HepG2 (cell line): ENCODE measurements around the gene HOXC10. TPM values are rescaled to one million over a fixed set of nuclear protein-coding genes. Genes with fewer than 3 reads are reported as not detected.

Source experiments
- ATAC-seq: fragments of 200-7000 bp; cut with Tn5 transposase; 3 replicates; pipeline ENCODE4 v1.9.1; 2020; ENCODE audit warnings: mild to moderate bottlenecking, moderate library complexity
- BruUV-seq: library from RNA; stranded (reverse); fragments of 400-500 nt; replicated peaks from 2 replicates; lab custom pipeline; 2021; lab: Mats Ljungman, UMichigan
- CTCF ChIA-PET: fragments of 300-600 bp; formaldehyde crosslinking; extraction: SDS; loops from one replicate; lab custom pipeline; 2021; ENCODE audit warnings: low total read pairs, inconsistent platforms, low intra/inter-chr PET ratio; lab: Yijun Ruan, JAX
- POLR2A ChIA-PET: fragments of 350-600 bp; sonication (Branson Sonifier 250); formaldehyde crosslinking; loops from one replicate; lab custom pipeline; 2020; ENCODE audit warnings: antibody characterized with exemption, inconsistent platforms; lab: Yijun Ruan, JAX
- DNase-seq: peaks from one replicate; pipeline ENCODE4 v3.0.0-alpha.2; 2015; ENCODE audit warnings: low spot score
- FAIRE-seq: peaks from 3 replicates; lab custom pipeline; 2011; peaks lifted over from hg19 to GRCh38; lab: Jason Lieb, UNC
- H2AFZ ChIP-seq: one replicate; pipeline ENCODE4 v1.6.1; 2011; ENCODE audit warnings: low read length, inconsistent platforms
- H3K27ac ChIP-seq: fragments of 300-600 bp; 3 replicates; pipeline ENCODE4 v1.8.0; 2011; ENCODE audit warnings: mixed run types, mild to moderate bottlenecking, mixed read lengths, low read length, inconsistent platforms; ENCODE audit not compliant: insufficient read depth; ENCODE audit errors: extremely low read length
- H3K27me3 ChIP-seq, 2 experiments: fragments of 200-600 bp in 1 of 2; 2 replicates in 1 of 2; 3 replicates in 1 of 2; pipeline versions ENCODE4 v1.6.0 to v1.8.0; 2011; ENCODE audit warnings: low read length in 2 of 2, mild to moderate bottlenecking in 2 of 2, moderate library complexity in 2 of 2, inconsistent platforms in 1 of 2; ENCODE audit not compliant: insufficient read depth in 2 of 2, control insufficient read depth in 1 of 2
- H3K36me3 ChIP-seq, 2 experiments: fragments of 200-600 bp in 1 of 2; replicated peaks in 1 of 2; 2 replicates in 1 of 2; 3 replicates in 1 of 2; pipeline versions ENCODE4 v1.5.1 to v1.8.0; 2011; ENCODE audit warnings: low read length in 2 of 2, inconsistent platforms in 1 of 2; ENCODE audit not compliant: insufficient read depth in 2 of 2, control insufficient read depth in 1 of 2
- H3K4me1 ChIP-seq: 2 replicates; pipeline ENCODE4 v1.5.1; 2012; ENCODE audit warnings: low read length, inconsistent platforms; ENCODE audit not compliant: insufficient read depth
- H3K4me2 ChIP-seq: 2 replicates; pipeline ENCODE4 v1.6.0; 2011; ENCODE audit warnings: low read depth, low read length, inconsistent platforms
- H3K4me3 ChIP-seq, 3 experiments: fragments of 200-600 bp in 1 of 3; sonication (generic), shearing (Covaris generic) in 1 of 3; replicated peaks in 1 of 3; 2 replicates each; pipeline ENCODE4 v1.5.1; 2011 to 2016; ENCODE audit warnings: low read length in 3 of 3, inconsistent platforms in 2 of 3, low read depth in 2 of 3, mild to moderate bottlenecking in 2 of 3, control low read depth in 1 of 3, mixed read lengths in 1 of 3; ENCODE audit not compliant: insufficient read depth in 1 of 3
- H3K79me2 ChIP-seq: one replicate; pipeline ENCODE4 v1.6.1; 2011; ENCODE audit warnings: low read length, inconsistent platforms; ENCODE audit not compliant: insufficient read depth
- H3K9ac ChIP-seq: 2 replicates; pipeline ENCODE4 v1.6.0; 2011; ENCODE audit warnings: mild to moderate bottlenecking, low read depth, low read length, inconsistent platforms; ENCODE audit not compliant: insufficient read depth
- H3K9me3 ChIP-seq: 2 replicates; pipeline ENCODE4 v1.5.1; 2012; ENCODE audit warnings: mild to moderate bottlenecking, low read length
- H4K20me1 ChIP-seq: 2 replicates; pipeline ENCODE4 v1.6.0; 2011; ENCODE audit warnings: inconsistent platforms, mild to moderate bottlenecking, low read length, moderate library complexity; ENCODE audit not compliant: insufficient read depth
- RBM22 ChIP-seq: fragments of 200-400 bp; formaldehyde crosslinking; optimal IDR thresholded peaks from 2 replicates; pipeline ENCODE3; 2017; ENCODE audit warnings: mild to moderate bottlenecking, low read length, moderate library complexity
- RERE ChIP-seq: IDR thresholded peaks from 2 replicates; pipeline ENCODE4 v1.6.1; 2016; ENCODE audit warnings: low read depth, missing genetic modification reagents, missing compliant biosample characterization
- ZFP36 ChIP-seq: fragments of 150-350 bp; IDR thresholded peaks from 2 replicates; pipeline ENCODE4 v1.6.1; 2018; ENCODE audit warnings: borderline replicate concordance, low read length, low read depth; ENCODE audit not compliant: partially characterized antibody
- ZNF414 ChIP-seq: sonication (generic); formaldehyde crosslinking; IDR thresholded peaks from 2 replicates; pipeline ENCODE4 v1.5.0; 2020; ENCODE audit warnings: missing genetic modification reagents
- WGBS: methylation state at CpG from one replicate; pipeline ENCODE4 v1.1.6; 2017; ENCODE audit warnings: low lambda C conversion rate; 5-methylcytosine and 5-hydroxymethylcytosine counted together
- in situ Hi-C: cut with HindIII; loops from 2 replicates; pipeline ENCODE4 v1.10.0; 2017; ENCODE audit warnings: low pct_unique_long_range_greater_than_20kb; ENCODE audit not compliant: extremely low pct_ligation_motif_present
- intact Hi-C: fragments of 100-400 bp; cut with micrococcal nuclease; formaldehyde crosslinking; loops from one replicate; pipeline ENCODE4 v1.10.0; 2022; ENCODE audit not compliant: unreplicated experiment
- polyA plus RNA-seq, 8 experiments: library from polyadenylated mRNA; depleted of rRNA in 3 of 8; stranded (reverse) in 7 of 8; unstranded in 1 of 8; fragments of >200 nt; fragmentation: Illumina TruSeq in 4 of 8; extraction: Trizol in 4 of 8; gene quantifications; 2 replicates each; pipeline versions ENCODE4 v1.2.1 to v1.2.3, GENCODE V29; 2011 to 2016; ENCODE audit warnings: low read depth in 4 of 8, missing spikeins in 1 of 8, mixed read lengths in 1 of 8; ENCODE audit not compliant: insufficient read depth in 1 of 8
- total RNA-seq, 5 experiments: library from RNA; depleted of rRNA; stranded (reverse); fragments of >200 nt; fragmentation: Illumina TruSeq; extraction: Trizol; gene quantifications; 2 replicates each; pipeline ENCODE4 v1.2.3, GENCODE V29; 2016; ENCODE audit warnings: low read depth in 1 of 5
- TF ChIP-seq, protein P1 (sequence below): sonication (generic); formaldehyde crosslinking; IDR thresholded peaks from 2 replicates; pipeline ENCODE4 v1.5.1; 2020; ENCODE audit warnings: missing genetic modification reagents, mild to moderate bottlenecking, borderline replicate concordance

Gene HOXC10
- total and polyA plus RNA-seq, 2 of the 13 experiments (the other 11 are each of a cell fraction or from before 2014, with no cell fraction given) = not detected

DNA sequence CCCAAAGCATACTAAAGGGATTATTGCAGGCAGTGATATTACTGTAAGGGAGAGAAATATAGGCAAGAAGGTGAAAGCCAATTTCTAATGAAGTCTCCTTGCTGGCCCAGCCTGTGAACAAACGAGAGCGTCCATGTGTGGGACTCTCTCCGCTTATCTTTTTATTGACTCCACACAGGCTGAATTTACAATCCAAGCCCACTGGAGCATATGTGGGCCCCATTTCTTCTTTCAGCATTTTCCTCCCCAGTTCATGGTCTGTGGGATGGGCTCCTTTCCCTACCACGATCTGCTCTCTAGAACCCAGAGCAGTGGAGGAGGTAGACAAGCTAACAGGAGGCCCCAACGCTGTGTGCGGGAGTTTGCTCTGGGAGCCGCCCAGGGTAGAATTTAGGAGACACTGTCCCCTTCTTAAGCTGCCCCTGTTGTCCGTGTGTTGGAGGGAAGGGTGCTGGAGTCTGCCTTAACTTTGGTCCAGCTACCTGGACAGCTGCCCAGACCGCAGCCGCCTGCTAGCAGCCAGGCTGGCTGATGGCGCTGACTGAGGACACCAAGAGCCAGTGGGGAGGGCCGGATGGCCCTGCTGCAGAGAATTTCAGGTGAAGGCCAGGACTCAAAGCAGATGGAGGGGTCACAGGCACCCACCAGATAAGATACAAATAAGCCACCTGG lies 15.2 kb upstream of the HOXC10 start (continued):
- TF ChIP-seq RERE (CRISPR knock-in tag) = no peak

DNA sequence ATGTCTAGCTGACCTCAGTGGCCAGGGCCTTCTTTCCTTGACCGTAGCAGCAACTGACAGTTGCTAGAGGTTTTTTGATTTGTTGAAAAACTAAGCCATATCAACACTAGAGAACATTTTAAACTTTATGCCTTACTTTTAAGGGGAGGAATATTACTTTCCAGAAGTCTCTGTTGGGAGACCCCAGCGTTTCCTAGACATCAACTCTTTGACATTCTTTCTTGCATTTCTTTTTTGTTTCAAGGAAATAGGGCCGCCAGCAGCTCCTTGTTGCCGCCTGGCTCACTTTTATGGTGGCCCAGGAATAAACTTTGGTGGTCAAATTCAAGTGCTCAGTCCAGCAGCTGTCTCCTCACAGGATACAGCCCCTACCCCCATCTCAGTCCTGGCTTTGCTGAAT lies 14.5 kb upstream of the HOXC10 start:
- DNase-seq (no peak), ATAC-seq (no peak)
- intact Hi-C loops = no loop called here
- in situ Hi-C loops = no loop called here
- POLR2A ChIA-PET = no interaction called here
- Histone ChIP-seq H3K27ac (no peak overlapping the region), H3K4me1 (peaks cover 12% of the 10 kb centered on the region; the same call in 1 of the 2 replicates), H3K4me2 (no peak overlapping the region), H3K27me3 (peaks cover 17 to 97% of the 10 kb centered on the region in 2 experiments), H2AFZ (no peak overlapping the region), H3K36me3 (no peaks in the 10 kb centered on the region)
- 2% methylated on average over 3 of the region's 4 CpGs for WGBS
- TF ChIP-seq, protein P1, sequence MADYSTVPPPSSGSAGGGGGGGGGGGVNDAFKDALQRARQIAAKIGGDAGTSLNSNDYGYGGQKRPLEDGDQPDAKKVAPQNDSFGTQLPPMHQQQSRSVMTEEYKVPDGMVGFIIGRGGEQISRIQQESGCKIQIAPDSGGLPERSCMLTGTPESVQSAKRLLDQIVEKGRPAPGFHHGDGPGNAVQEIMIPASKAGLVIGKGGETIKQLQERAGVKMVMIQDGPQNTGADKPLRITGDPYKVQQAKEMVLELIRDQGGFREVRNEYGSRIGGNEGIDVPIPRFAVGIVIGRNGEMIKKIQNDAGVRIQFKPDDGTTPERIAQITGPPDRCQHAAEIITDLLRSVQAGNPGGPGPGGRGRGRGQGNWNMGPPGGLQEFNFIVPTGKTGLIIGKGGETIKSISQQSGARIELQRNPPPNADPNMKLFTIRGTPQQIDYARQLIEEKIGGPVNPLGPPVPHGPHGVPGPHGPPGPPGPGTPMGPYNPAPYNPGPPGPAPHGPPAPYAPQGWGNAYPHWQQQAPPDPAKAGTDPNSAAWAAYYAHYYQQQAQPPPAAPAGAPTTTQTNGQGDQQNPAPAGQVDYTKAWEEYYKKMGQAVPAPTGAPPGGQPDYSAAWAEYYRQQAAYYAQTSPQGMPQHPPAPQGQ (CRISPR knock-in tag) = no peak
- no peak for TF ChIP-seq ZNF414 (CRISPR knock-in tag)
- no peak for TF ChIP-seq ZFP36
- TF ChIP-seq RBM22 = no peak
- TF ChIP-seq, all 625 proteins: peak for 0
- no peak overlapping the region for H3K4me3 ChIP-seq
- CTCF ChIA-PET = no interaction called here
- 0 out of 2 replicates have a peak, but pooled peaks cover 2% of the 10 kb centered on the region for H4K20me1 ChIP-seq
- BruUV-seq = no TSS peak
- no peak overlapping the region for H3K9ac ChIP-seq
- H3K79me2 ChIP-seq = no peaks in the 10 kb centered on the region
- H3K9me3 ChIP-seq = no peaks in the 10 kb centered on the region
- FAIRE-seq = no peak
